Measurements from ENCODE around the gene TRPV3. TPM values are rescaled to one million over a fixed set of nuclear protein-coding genes. Genes with fewer than 3 reads are reported as not detected.
"Not testable (repeated sequence)": the region's sequence is repeated elsewhere in the genome, so short reads cannot be mapped to it uniquely, and the experiment has no call there.

Gene TRPV3
- total RNA-seq, 5 donors from 2014 or later (not counting 1 experiment from before 2014, with no cell fraction given) = 0.23 to 1.4 (median 0.44) TPM

- Histone ChIP-seq H3K4me1 (ENCODE audit: control insufficient read depth in 1 of 2, extremely low read depth in 1 of 2, insufficient read depth in 2 of 2, low read length in 2 of 2) (no peaks in the 10 kb centered on the region), H3K27me3 (replicated peaks in 1 of 2; ENCODE audit: control insufficient read depth in 2 of 2, extremely low read depth in 1 of 2, insufficient read depth in 2 of 2, low read length in 1 of 2) (no peaks in the 10 kb centered on the region), H3K9me3 (no peaks in the 10 kb centered on the region), H3K36me3 (ENCODE audit: control insufficient read depth in 2 of 2, extremely low read depth in 1 of 2, insufficient read depth in 1 of 2, low read length in 1 of 2) (peaks cover 2 to 4% of the 10 kb centered on the region in 2 donors), H3K27ac (ENCODE audit: low read length) (no peak overlapping the region), H3K4me3 (ENCODE audit: control insufficient read depth in 1 of 2, extremely low read depth in 1 of 2, low read length in 1 of 2) (no peak overlapping the region)
- Mint-ChIP-seq H3K36me3 (peaks cover 8% of the 10 kb centered on the region), H3K9me3 (no peaks in the 10 kb centered on the region), H3K4me1 (no peaks in the 10 kb centered on the region), H3K27me3 (no peaks in the 10 kb centered on the region), H3K4me3 (no peak overlapping the region), H3K27ac (no peak overlapping the region)
- no peak for ATAC-seq (replicated peaks in 1 of 4)
- DNase-seq = no peak
- ChIA-PET CTCF (no interaction called here), POLR2A (no interaction called here)
- WGBS (ENCODE audit: insufficient coverage) = 92% methylated on average over 12 of the region's 12 CpGs
Measured at GRCh38 chr17:3566551-3566950, 8.9 kb upstream of the TRPV3 start.

DNA sequence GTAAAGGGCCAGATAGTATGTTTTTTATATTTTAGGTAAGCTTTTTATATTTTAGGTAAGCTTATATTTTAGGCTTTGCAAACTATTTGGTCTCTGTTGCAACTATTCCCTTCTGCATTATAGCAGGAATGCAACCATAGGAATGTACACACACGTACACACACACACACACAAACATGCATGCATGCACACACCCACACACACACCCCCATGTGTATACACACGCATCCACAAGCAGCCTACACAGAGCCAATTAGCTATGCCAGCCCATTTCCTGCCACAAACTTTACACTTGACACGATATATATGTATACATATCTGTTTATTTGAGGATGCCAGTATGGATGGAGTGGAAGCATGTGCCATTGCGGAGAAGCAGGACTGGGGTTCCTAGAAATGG, 7.5 kb upstream of the TRPV3 start:
- peaks cover 8% of the 10 kb centered on the region for H3K36me3 Mint-ChIP-seq
- no peak overlapping the region for H3K27ac Mint-ChIP-seq
- no peaks in the 10 kb centered on the region for H3K9me3 ChIP-seq
- H3K4me1 Mint-ChIP-seq = no peaks in the 10 kb centered on the region
- no peaks in the 10 kb centered on the region for H3K27me3 ChIP-seq (replicated peaks in 1 of 2; ENCODE audit: control insufficient read depth in 2 of 2, extremely low read depth in 1 of 2, insufficient read depth in 2 of 2, low read length in 1 of 2)
- DNase-seq (no peak), ATAC-seq (replicated peaks in 1 of 4) (no peak)
- POLR2A ChIA-PET = no interaction called here
- 57% methylated on average over 1 of the region's 4 CpGs for WGBS (ENCODE audit: insufficient coverage)
- H3K27ac ChIP-seq (ENCODE audit: low read length) = no peak overlapping the region
- CTCF ChIA-PET = no interaction called here
- no peak overlapping the region for H3K4me3 Mint-ChIP-seq
- no peaks in the 10 kb centered on the region for H3K36me3 ChIP-seq (ENCODE audit: control insufficient read depth in 2 of 2, extremely low read depth in 1 of 2, insufficient read depth in 1 of 2, low read length in 1 of 2)
- H3K4me1 ChIP-seq (ENCODE audit: control insufficient read depth in 1 of 2, extremely low read depth in 1 of 2, insufficient read depth in 2 of 2, low read length in 2 of 2) = no peaks in the 10 kb centered on the region
- no peaks in the 10 kb centered on the region for H3K9me3 Mint-ChIP-seq
- H3K4me3 ChIP-seq (ENCODE audit: control insufficient read depth in 1 of 2, extremely low read depth in 1 of 2, low read length in 1 of 2) = no peak overlapping the region
- H3K27me3 Mint-ChIP-seq = no peaks in the 10 kb centered on the region

DNA sequence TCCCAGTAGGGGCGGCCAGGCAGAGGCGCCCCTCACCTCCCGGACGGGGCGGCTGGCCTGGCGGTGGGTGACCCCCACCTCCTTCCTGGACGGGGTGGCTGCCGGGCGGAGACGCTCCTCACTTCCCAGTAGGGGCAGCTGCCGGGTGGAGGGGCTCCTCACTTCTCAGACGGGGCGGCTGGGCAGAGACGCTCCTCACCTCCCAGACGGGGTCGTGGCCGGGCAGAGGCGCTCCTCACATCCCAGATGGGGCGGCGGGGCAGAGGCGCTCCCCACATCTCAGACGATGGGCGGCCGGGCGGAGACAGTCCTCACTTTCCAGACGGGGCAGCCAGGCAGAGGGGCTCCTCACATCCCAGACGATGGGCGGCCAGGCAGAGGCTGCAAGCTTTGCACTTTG, 6.6 kb upstream of the TRPV3 start:
- DNase-seq; H3K4me1 ChIP-seq (ENCODE audit: control insufficient read depth in 1 of 2, extremely low read depth in 1 of 2, insufficient read depth in 2 of 2, low read length in 2 of 2); H3K4me1 Mint-ChIP-seq; H3K9me3 ChIP-seq; H3K9me3 Mint-ChIP-seq; POLR2A ChIA-PET; H3K36me3 Mint-ChIP-seq; CTCF ChIA-PET; ATAC-seq (replicated peaks in 1 of 4); H3K27ac ChIP-seq (ENCODE audit: low read length); H3K27ac Mint-ChIP-seq; H3K4me3 ChIP-seq (ENCODE audit: control insufficient read depth in 1 of 2, extremely low read depth in 1 of 2, low read length in 1 of 2); H3K36me3 ChIP-seq (ENCODE audit: control insufficient read depth in 2 of 2, extremely low read depth in 1 of 2, insufficient read depth in 1 of 2, low read length in 1 of 2); H3K27me3 Mint-ChIP-seq; H3K4me3 Mint-ChIP-seq; H3K27me3 ChIP-seq (replicated peaks in 1 of 2; ENCODE audit: control insufficient read depth in 2 of 2, extremely low read depth in 1 of 2, insufficient read depth in 2 of 2, low read length in 1 of 2): not testable (repeated sequence)
- 90% methylated on average over 2 of the region's 28 CpGs for WGBS (ENCODE audit: insufficient coverage)

GRCh38 chr17:3559270-3559645, 1.6 kb upstream of the TRPV3 start:
- H3K4me1 ChIP-seq (ENCODE audit: control insufficient read depth in 1 of 2, extremely low read depth in 1 of 2, insufficient read depth in 2 of 2, low read length in 2 of 2) = peaks cover 0 to 22% of the 10 kb centered on the region in 2 experiments
- no peak overlapping the region for H3K4me3 ChIP-seq (ENCODE audit: control insufficient read depth in 1 of 2, extremely low read depth in 1 of 2, low read length in 1 of 2)
- Mint-ChIP-seq H3K4me1 (peaks cover 0 to 17% (median 15%) of the 10 kb centered on the region in 3 donors), H3K27me3 (peaks cover 3 to 7% of the 10 kb centered on the region in 2 donors), H3K4me3 (no peak overlapping the region), H3K27ac (no peak overlapping the region), H3K9me3 (no peaks in the 10 kb centered on the region), H3K36me3 (no peaks in the 10 kb centered on the region)
- no peak for ATAC-seq (replicated peaks in 1 of 4)
- DNase-seq = no peak
- no peak overlapping the region for H3K27ac ChIP-seq (ENCODE audit: low read length)
- CTCF ChIA-PET = no interaction called here
- no peaks in the 10 kb centered on the region for H3K9me3 ChIP-seq
- POLR2A ChIA-PET = no interaction called here
- peaks cover 0 to 39% of the 10 kb centered on the region in 2 experiments for H3K27me3 ChIP-seq (replicated peaks in 1 of 2; ENCODE audit: control insufficient read depth in 2 of 2, extremely low read depth in 1 of 2, insufficient read depth in 2 of 2, low read length in 1 of 2)
- 90% methylated on average over 7 of the region's 9 CpGs for WGBS (ENCODE audit: insufficient coverage)
- no peaks in the 10 kb centered on the region for H3K36me3 ChIP-seq (ENCODE audit: control insufficient read depth in 2 of 2, extremely low read depth in 1 of 2, insufficient read depth in 1 of 2, low read length in 1 of 2)

- POLR2A ChIA-PET = no interaction called here
- Mint-ChIP-seq H3K27ac (peak overlapping the region in 1 of 2 donors; percentile 59), H3K27me3 (peaks cover 3 to 7% of the 10 kb centered on the region in 2 donors), H3K9me3 (no peaks in the 10 kb centered on the region), H3K4me3 (peak overlapping the region in 1 of 3 donors; percentile 8), H3K4me1 (peaks cover 0 to 17% (median 15%) of the 10 kb centered on the region in 3 donors), H3K36me3 (no peaks in the 10 kb centered on the region)
- ATAC-seq (replicated peaks in 1 of 4) = peak; percentile 45 to 87 (median 56)
- peaks cover 0 to 22% of the 10 kb centered on the region in 2 experiments for H3K4me1 ChIP-seq (ENCODE audit: control insufficient read depth in 1 of 2, extremely low read depth in 1 of 2, insufficient read depth in 2 of 2, low read length in 2 of 2)
- no peak overlapping the region for H3K4me3 ChIP-seq (ENCODE audit: control insufficient read depth in 1 of 2, extremely low read depth in 1 of 2, low read length in 1 of 2)
- CTCF ChIA-PET = no interaction called here
- peaks cover 0 to 44% of the 10 kb centered on the region in 2 experiments for H3K27me3 ChIP-seq (replicated peaks in 1 of 2; ENCODE audit: control insufficient read depth in 2 of 2, extremely low read depth in 1 of 2, insufficient read depth in 2 of 2, low read length in 1 of 2)
- H3K36me3 ChIP-seq (ENCODE audit: control insufficient read depth in 2 of 2, extremely low read depth in 1 of 2, insufficient read depth in 1 of 2, low read length in 1 of 2) = no peaks in the 10 kb centered on the region
- no peaks in the 10 kb centered on the region for H3K9me3 ChIP-seq
- no peak overlapping the region for H3K27ac ChIP-seq (ENCODE audit: low read length)
- DNase-seq = peak in 32 of 35 experiments; percentile 12 to 63 (median 26)
- WGBS (ENCODE audit: insufficient coverage) = 42% methylated on average over 13 of the region's 25 CpGs
Measured at GRCh38 chr17:3558603-3559269, 1.1 kb upstream of the TRPV3 start.

DNA sequence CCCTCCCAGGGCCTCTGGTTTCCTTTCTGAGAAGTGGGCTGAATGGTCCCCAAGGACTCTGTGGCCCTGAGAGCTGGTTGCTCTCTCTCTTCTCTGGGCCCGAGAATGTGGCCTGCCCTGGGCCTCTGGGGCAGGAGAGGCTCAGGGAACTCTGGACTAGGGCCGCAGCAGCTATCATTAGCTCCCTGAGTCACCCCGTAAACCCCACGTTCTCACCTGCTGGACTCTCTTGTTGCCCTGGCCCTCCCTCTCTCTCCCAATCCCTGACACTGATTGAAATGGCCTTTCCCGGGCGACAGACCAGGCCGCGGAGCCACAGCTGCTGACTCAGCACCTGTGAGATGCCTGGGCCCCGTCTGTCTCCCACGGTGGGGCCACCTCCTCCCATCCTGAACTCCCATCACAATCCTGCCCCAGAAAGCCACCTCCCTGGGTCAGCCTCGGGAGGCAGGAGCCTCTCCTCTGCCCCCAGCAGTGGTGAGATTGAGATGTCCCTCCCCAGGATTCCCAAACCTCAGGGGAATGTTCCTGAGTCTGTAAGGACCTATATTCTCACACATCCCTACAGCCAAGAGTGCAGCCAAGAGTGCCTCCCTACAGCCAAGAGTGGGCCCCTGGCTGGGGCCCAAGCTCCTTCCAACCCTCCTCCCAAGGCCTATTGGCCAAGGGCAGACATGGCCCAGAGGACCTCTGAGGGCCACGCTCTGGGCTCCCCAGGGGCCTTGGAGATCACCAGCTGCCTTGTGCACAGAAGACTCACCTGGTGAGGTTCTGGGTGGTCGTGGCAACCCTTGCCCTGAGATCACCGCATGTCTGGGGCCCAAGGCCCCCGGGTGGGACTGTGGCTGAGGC, 470 bp downstream of the TRPV3 start:
- H3K27me3 ChIP-seq (replicated peaks in 1 of 2; ENCODE audit: control insufficient read depth in 2 of 2, extremely low read depth in 1 of 2, insufficient read depth in 2 of 2, low read length in 1 of 2) = peaks cover 0 to 55% of the 10 kb centered on the region in 2 experiments
- Mint-ChIP-seq H3K36me3 (no peaks in the 10 kb centered on the region), H3K27me3 (peaks cover 12 to 17% of the 10 kb centered on the region in 2 donors), H3K9me3 (no peaks in the 10 kb centered on the region), H3K27ac (no peak overlapping the region), H3K4me1 (peaks cover 0 to 17% (median 15%) of the 10 kb centered on the region in 3 donors), H3K4me3 (no peak overlapping the region)
- POLR2A ChIA-PET = no interaction called here
- no peaks in the 10 kb centered on the region for H3K36me3 ChIP-seq (ENCODE audit: control insufficient read depth in 2 of 2, extremely low read depth in 1 of 2, insufficient read depth in 1 of 2, low read length in 1 of 2)
- no peaks in the 10 kb centered on the region for H3K9me3 ChIP-seq
- peaks cover 0 to 22% of the 10 kb centered on the region in 2 experiments for H3K4me1 ChIP-seq (ENCODE audit: control insufficient read depth in 1 of 2, extremely low read depth in 1 of 2, insufficient read depth in 2 of 2, low read length in 2 of 2)
- CTCF ChIA-PET = no interaction called here
- no peak for ATAC-seq (replicated peaks in 1 of 4)
- 77% methylated on average over 13 of the region's 15 CpGs for WGBS (ENCODE audit: insufficient coverage)
- H3K27ac ChIP-seq (ENCODE audit: low read length) = no peak overlapping the region
- no peak for DNase-seq
- no peak overlapping the region for H3K4me3 ChIP-seq (ENCODE audit: control insufficient read depth in 1 of 2, extremely low read depth in 1 of 2, low read length in 1 of 2)

Measured in T-cell (primary cell).